Ammon's horn (tissue), 1 donor: ENCODE data around the gene SH2D7.

Experiments used
- DNase-seq: peaks from one replicate; pipeline ENCODE4 v3.0.0-alpha.2; 2016; ENCODE audit warnings: low spot score

Gene SH2D7

GRCh38 chr15:78092261-78093041 is at the start of gene SH2D7:
Gene SH2D7 (plus strand): TSS chr15:78092561. CDS start chr15:78092585, 24 bp downstream.
- DNase-seq, result no peak

- DNase-seq, result no peak
Observed at GRCh38 chr15:78044407-78045155, 47.8 kb upstream of the SH2D7 start.

- DNase-seq, result no peak
Observed at GRCh38 chr15:78045189-78045588, 47.2 kb upstream of the SH2D7 start.

- no peak for DNase-seq
Observed at GRCh38 chr15:78046796-78047341, 45.5 kb upstream of the SH2D7 start.

GRCh38 chr15:78047761-78048627 is 44.4 kb upstream of the SH2D7 start:
- no peak for DNase-seq

GRCh38 chr15:78048628-78048920 is 43.8 kb upstream of the SH2D7 start:
- DNase-seq, result no peak

GRCh38 chr15:78049691-78050440 is 42.5 kb upstream of the SH2D7 start:
- no peak for DNase-seq

GRCh38 chr15:78050441-78050809 is 41.9 kb upstream of the SH2D7 start:
- no peak for DNase-seq

GRCh38 chr15:78050826-78051225 is 41.5 kb upstream of the SH2D7 start:
- DNase-seq, result no peak

- no peak for DNase-seq
Observed at GRCh38 chr15:78051596-78051995, 40.8 kb upstream of the SH2D7 start.

GRCh38 chr15:78052001-78052401 is 40.4 kb upstream of the SH2D7 start:
- DNase-seq, result no peak

GRCh38 chr15:78052545-78052944 is 39.8 kb upstream of the SH2D7 start:
- DNase-seq, result no peak

- no peak for DNase-seq
Observed at GRCh38 chr15:78054518-78054917, 37.8 kb upstream of the SH2D7 start.

GRCh38 chr15:78054966-78055365 is 37.4 kb upstream of the SH2D7 start:
- no peak for DNase-seq

- DNase-seq, result peak; percentile 64
Observed at GRCh38 chr15:78055919-78056713, 36.2 kb upstream of the SH2D7 start.

GRCh38 chr15:78056714-78057269 is 35.6 kb upstream of the SH2D7 start:
- DNase-seq, result peak; percentile 64

- DNase-seq, result no peak
Observed at GRCh38 chr15:78057803-78058202, 34.6 kb upstream of the SH2D7 start.

GRCh38 chr15:78058401-78058935 is 33.9 kb upstream of the SH2D7 start:
- DNase-seq, result no peak

GRCh38 chr15:78059110-78059839 is 33.1 kb upstream of the SH2D7 start:
- no peak for DNase-seq

- no peak for DNase-seq
Observed at GRCh38 chr15:78060232-78060631, 32.1 kb upstream of the SH2D7 start.
